ENCODE data around the gene TNFAIP8. TPM values are rescaled to one million over a fixed set of nuclear protein-coding genes. Genes with fewer than 3 reads are reported as not detected.

The TNFAIP8 gene
- total and polyA plus RNA-seq, 11 donors, result 3.6 to 30.8 (median 12.6) TPM

DNA sequence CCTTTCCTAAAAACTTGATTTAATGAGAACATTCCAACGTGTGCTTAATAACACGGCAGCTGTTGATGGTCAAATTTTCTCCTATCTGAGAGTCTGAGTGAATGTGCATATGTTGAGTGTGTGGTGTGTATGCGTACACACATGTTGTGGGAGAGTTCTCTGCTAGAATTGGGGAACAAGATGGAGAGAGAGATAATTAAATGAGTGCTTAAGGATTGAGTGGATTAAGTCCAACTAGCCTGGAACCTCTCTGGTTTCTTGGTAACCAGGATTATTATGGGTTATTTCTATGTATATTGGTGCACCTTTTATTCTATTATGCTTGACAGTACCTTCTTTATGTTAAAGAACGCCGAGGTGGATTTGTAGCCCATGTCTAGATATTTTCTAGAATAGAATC, 36.4 kb upstream of the TNFAIP8 start:
- TF ChIP-seq POLR2A (IDR thresholded peaks at IDR 0.05), result no peak
- TF ChIP-seq, protein P1, sequence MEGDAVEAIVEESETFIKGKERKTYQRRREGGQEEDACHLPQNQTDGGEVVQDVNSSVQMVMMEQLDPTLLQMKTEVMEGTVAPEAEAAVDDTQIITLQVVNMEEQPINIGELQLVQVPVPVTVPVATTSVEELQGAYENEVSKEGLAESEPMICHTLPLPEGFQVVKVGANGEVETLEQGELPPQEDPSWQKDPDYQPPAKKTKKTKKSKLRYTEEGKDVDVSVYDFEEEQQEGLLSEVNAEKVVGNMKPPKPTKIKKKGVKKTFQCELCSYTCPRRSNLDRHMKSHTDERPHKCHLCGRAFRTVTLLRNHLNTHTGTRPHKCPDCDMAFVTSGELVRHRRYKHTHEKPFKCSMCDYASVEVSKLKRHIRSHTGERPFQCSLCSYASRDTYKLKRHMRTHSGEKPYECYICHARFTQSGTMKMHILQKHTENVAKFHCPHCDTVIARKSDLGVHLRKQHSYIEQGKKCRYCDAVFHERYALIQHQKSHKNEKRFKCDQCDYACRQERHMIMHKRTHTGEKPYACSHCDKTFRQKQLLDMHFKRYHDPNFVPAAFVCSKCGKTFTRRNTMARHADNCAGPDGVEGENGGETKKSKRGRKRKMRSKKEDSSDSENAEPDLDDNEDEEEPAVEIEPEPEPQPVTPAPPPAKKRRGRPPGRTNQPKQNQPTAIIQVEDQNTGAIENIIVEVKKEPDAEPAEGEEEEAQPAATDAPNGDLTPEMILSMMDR (IDR thresholded peaks at IDR 0.05), result no peak
- ATAC-seq, result no peak
- Histone ChIP-seq H3K4me1 (peaks cover 0 to 93% (median 6%) of the 10 kb centered on the region in 12 donors), H3K4me3 (no peak overlapping the region), H3K27ac (no peak overlapping the region), H3K36me3 (no peaks in the 10 kb centered on the region), H3K27me3 (no peaks in the 10 kb centered on the region), H3K9me3 (no peaks in the 10 kb centered on the region)
- WGBS, 4 donors, result 85 to 95% (median 93%) methylated on average over 5 of the region's 5 CpGs
- intact Hi-C loops (cut with DNase I), result loop anchor here in 5 of 10 donors (2.0 to 5.0 kb wide), 2 partner anchors 93 kb away; no protein-coding TSS in a partner anchor
- DNase-seq, result no peak

DNA sequence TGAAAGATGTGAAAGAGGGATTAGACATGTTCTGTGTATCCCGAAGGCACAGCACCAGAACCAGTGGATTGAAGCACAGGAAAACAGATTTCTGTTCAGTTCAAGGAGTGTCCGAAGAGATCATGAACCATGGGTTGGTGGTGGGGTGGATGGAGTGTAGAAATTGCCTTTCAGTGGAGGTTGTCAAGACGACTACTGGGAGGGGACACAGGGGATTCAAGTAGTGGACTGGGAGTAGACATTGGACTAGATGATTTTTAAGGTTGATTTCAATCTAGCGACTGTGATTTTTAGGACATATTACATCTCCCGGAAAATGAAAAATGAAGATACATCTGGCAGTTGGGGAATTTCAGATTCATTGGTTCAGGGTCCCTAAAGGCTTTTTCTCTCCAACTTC, 35.9 kb upstream of the TNFAIP8 start:
- TF ChIP-seq, protein P1 (IDR thresholded peaks at IDR 0.05), result no peak
- no peak for TF ChIP-seq POLR2A (IDR thresholded peaks at IDR 0.05)
- H3K9me3 ChIP-seq, result no peaks in the 10 kb centered on the region
- H3K27me3 ChIP-seq, result no peaks in the 10 kb centered on the region
- H3K27ac ChIP-seq, result no peak overlapping the region
- intact Hi-C loops (cut with DNase I), result loop anchor here in 7 of 10 donors (2.0 to 10.0 kb wide), 4 partner anchors 48 to 93 kb away; no protein-coding TSS in a partner anchor
- peaks cover 0 to 93% (median 8%) of the 10 kb centered on the region in 12 donors for H3K4me1 ChIP-seq
- no peak for ATAC-seq
- WGBS, 4 donors, result 94 to 96% (median 95%) methylated on average over 5 of the region's 5 CpGs
- no peaks in the 10 kb centered on the region for H3K36me3 ChIP-seq
- no peak for DNase-seq
- H3K4me3 ChIP-seq, result no peak overlapping the region

DNA sequence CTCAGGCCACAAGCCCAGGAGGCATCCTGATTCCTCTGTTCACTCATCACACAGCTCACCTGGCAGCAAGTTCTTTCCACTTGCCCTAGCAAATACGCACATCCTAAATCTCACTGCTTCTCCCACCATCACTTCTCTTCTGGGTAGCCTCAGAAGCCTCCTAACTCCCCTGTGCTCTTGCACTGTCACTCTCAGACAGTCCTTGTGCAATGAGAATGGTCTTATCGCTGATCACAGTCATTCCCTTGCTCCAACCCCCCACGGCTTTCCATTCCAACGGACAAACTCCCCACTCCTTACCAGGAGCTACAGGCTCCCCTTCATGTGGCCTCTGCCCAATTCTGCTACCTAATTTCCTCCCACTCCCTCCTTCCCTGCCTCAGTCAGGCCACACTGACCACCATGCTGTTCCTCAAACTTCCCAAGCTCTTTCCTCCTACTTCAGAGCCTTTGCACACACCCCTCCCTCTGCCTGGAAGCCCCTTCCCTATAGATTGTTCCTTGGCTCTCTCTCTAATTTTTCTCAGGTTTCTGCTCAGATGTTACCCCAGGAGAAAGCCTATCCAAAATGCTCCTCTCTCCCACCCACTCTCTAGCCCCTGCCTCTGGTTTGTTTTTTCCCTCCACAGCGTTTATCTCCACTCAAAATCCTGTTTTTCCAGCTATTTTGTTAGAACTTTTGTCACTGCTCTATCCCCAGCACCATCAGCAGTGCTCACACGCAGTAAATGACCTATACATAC, 34.1 kb upstream of the TNFAIP8 start:
- Histone ChIP-seq H3K27me3 (no peaks in the 10 kb centered on the region), H3K4me1 (peaks cover 0 to 92% (median 8%) of the 10 kb centered on the region in 12 donors), H3K4me3 (no peak overlapping the region), H3K36me3 (no peaks in the 10 kb centered on the region), H3K9me3 (no peaks in the 10 kb centered on the region), H3K27ac (peak overlapping the region in 1 of 12 donors; percentile 86)
- ATAC-seq (no peak), DNase-seq (no peak)
- intact Hi-C loops (cut with DNase I), result loop anchor here in 2 of 10 donors (5.0 to 10.0 kb wide), 3 partner anchors 49 to 91 kb away; no protein-coding TSS in a partner anchor
- WGBS, 4 donors, result 89 to 95% (median 92%) methylated on average over 6 of the region's 6 CpGs
- TF ChIP-seq, protein P1 (IDR thresholded peaks at IDR 0.05), result no peak

DNA sequence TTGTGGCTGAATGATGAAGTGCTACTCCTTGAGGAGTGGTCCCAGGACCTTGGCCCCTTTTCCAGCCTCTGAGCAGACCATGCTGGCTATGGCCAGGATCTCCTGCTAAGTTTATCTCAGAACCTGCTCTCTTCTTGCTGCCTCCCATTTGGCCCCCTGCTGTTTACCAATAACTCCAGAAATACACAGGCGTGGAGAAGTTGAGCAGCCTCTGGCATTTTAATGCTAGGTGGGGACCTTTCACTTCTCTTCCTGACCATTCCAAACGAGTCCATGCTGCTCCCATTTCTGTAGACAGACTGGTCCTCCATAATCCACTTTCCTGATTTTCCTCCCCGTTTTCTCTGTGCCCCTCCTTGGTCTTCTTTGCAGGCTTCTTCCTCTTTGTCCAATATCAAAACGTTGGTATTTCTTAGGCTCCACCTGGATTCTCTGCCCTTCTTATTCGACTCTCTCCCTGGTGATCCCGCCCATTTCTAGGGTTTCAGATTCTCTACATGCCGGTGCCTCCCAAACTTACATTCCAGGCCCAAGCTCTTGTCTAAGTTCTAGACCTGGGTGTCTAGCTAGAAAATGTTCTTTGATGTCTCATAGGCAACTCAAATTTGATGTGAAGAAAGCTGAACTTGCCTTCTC, 33.4 kb upstream of the TNFAIP8 start:
- ATAC-seq, result no peak
- 86 to 88% (median 88%) methylated on average over 7 of the region's 7 CpGs for WGBS, 4 donors
- Histone ChIP-seq H3K27ac (peak overlapping the region in 2 of 12 donors; percentile 41 to 86), H3K27me3 (no peaks in the 10 kb centered on the region), H3K4me3 (no peak overlapping the region), H3K36me3 (no peaks in the 10 kb centered on the region), H3K9me3 (no peaks in the 10 kb centered on the region), H3K4me1 (peaks cover 0 to 92% (median 8%) of the 10 kb centered on the region in 12 donors)
- TF ChIP-seq, protein P1 (IDR thresholded peaks at IDR 0.05), result no peak
- TF ChIP-seq POLR2A (IDR thresholded peaks at IDR 0.05), result no peak
- no peak for DNase-seq
- intact Hi-C loops (cut with DNase I), result loop anchor here in 2 of 10 donors (5.0 to 10.0 kb wide), 3 partner anchors 50 to 90 kb away; no protein-coding TSS in a partner anchor

Data from heart left ventricle (tissue), 16 donors.